Ishikawa (cell line): ENCODE measurements around the gene MRGPRX1.
A peak's percentile ranks its signal among the peaks of the same experiment; 100 is the strongest.

Experiments used
- CEBPB ChIP-seq: IDR thresholded peaks from 2 replicates; pipeline ENCODE4 v1.6.1; 2012
- CREB1 ChIP-seq: IDR thresholded peaks from 2 replicates; pipeline ENCODE4 v1.6.1; 2012; ENCODE audit warnings: low read depth
- EP300 ChIP-seq: IDR thresholded peaks from 2 replicates; pipeline ENCODE4 v1.6.1; 2012; ENCODE audit warnings: borderline replicate concordance
- FOXM1 ChIP-seq: IDR thresholded peaks from 2 replicates; pipeline ENCODE4 v1.6.1; 2012; ENCODE audit warnings: low read depth, borderline replicate concordance
- RAD21 ChIP-seq: IDR thresholded peaks from 2 replicates; pipeline ENCODE4 v1.6.1; 2012; ENCODE audit warnings: low read depth
- REST ChIP-seq: IDR thresholded peaks from 2 replicates; pipeline ENCODE4 v1.6.1; 2012; ENCODE audit warnings: low read depth, mild to moderate bottlenecking
- TAF1 ChIP-seq: IDR thresholded peaks from 2 replicates; pipeline ENCODE4 v1.6.1; 2012; ENCODE audit warnings: low read depth, mild to moderate bottlenecking
- TCF12 ChIP-seq: IDR thresholded peaks from 2 replicates; pipeline ENCODE4 v1.6.1; 2012; ENCODE audit warnings: low read depth
- TEAD4 ChIP-seq: IDR thresholded peaks from 2 replicates; pipeline ENCODE4 v1.6.1; 2012
- ZBTB7A ChIP-seq: IDR thresholded peaks from 2 replicates; pipeline ENCODE4 v1.6.1; 2012; ENCODE audit warnings: low read depth

GRCh38 chr11:18958221-18958910 is 19.2 kb upstream of the MRGPRX1 start:
- TF ChIP-seq EP300 (no peak), TAF1 (no peak), CEBPB (no peak), TCF12 (no peak), CREB1 (no peak), RAD21 (no peak), TEAD4 (peak; percentile 56), REST (no peak), ZBTB7A (no peak), FOXM1 (no peak)
